Right atrium auricular region (tissue), 2 donors: ENCODE results near the gene ENOX2. TPM values are rescaled to one million over a fixed set of nuclear protein-coding genes. Genes with fewer than 3 reads are reported as not detected.
A peak's percentile ranks its signal among the peaks of the same experiment; 100 is the strongest.

ENCODE experiments used
- DNase-seq: peaks from one replicate; pipeline ENCODE4 v3.0.0-alpha.2; 2019; ENCODE audit warnings: low spot score
- H3K27ac ChIP-seq, 2 donors: fragments of 200-600 bp; sonication (generic); 1 replicate in 1 of 2; 2 replicates in 1 of 2; pipeline ENCODE4 v1.5.1; 2016 to 2019
- H3K27me3 ChIP-seq, 2 donors: fragments of 200-600 bp; sonication (generic); one replicate each; pipeline versions ENCODE4 v1.5.1 to v1.6.0; 2017 to 2019
- H3K36me3 ChIP-seq: fragments of 200-600 bp; sonication (generic); one replicate; pipeline ENCODE4 v1.5.1; 2016
- H3K4me1 ChIP-seq, 2 donors: fragments of 200-600 bp; sonication (generic); one replicate each; pipeline versions ENCODE4 v1.5.1 to v1.6.0; 2017 to 2019
- H3K4me3 ChIP-seq, 2 donors: fragments of 200-600 bp; sonication (generic); 1 replicate in 1 of 2; 2 replicates in 1 of 2; pipeline ENCODE4 v1.5.1; 2017 to 2019; ENCODE audit warnings: mild to moderate bottlenecking in 1 of 2, moderate library complexity in 1 of 2
- H3K9me3 ChIP-seq, 2 donors: fragments of 200-600 bp; sonication (generic); one replicate each; pipeline ENCODE4 v1.5.1; 2019
- total RNA-seq, 2 donors: library from RNA; depleted of rRNA; stranded (reverse); fragments of >200 nt; gene quantifications; one replicate each; pipeline ENCODE4 v1.1.0, GENCODE V29; 2016
- TF ChIP-seq, protein P1 (sequence below), 2 donors: fragments of 200-600 bp; sonication (generic); IDR thresholded peaks; one replicate each; pipeline ENCODE4 v1.5.1; 2019; ENCODE audit warnings: antibody characterized with exemption in 2 of 2

ENOX2 gene
- total RNA-seq, 2 donors from 2014 or later, result 16.8 to 22.6 TPM

DNA sequence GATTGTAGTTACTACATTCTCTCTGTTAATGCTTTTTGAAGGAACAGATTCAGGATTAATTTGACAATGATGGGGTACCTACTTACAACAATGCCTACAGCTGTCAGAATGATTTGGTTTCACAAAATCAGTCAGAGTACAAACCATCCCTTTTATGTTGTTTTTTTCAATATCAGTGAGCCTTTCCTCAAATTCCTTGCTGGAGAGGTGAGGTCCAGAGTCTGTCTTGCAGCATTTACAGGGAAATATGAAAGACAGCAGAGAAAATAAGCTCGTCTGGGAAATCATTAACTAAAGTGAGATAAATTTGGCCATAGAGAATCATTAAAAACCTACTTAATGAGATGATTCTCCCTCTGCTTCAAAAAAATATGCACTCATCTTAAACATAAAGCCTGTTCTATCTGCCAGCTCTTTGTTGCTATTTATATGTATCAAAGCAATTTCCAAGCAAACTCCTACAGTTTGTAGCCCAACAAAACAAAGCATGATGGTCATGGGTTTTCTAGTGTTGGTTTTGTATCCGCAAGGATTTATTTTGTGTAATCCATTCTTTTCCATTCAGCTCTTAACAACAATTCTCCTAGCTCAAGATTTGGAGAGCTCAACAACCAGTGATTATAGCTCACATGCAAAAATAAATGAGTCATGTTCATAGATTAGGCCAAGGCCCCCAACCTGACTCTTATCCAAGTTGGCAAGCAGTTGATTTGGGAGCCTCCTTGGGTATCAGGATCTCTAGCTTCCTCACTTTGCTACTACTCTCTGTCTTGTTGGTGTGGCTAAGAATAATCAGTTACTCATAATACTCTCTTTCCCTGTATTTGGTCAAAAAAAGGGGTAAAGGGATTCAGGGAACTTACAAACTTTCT lies 222.6 kb downstream of the ENOX2 start:
- Histone ChIP-seq H3K4me1 (no peaks in the 10 kb centered on the region), H3K4me3 (no peak overlapping the region), H3K36me3 (no peaks in the 10 kb centered on the region), H3K27ac (no peak overlapping the region), H3K9me3 (no peaks in the 10 kb centered on the region), H3K27me3 (no peaks in the 10 kb centered on the region)
- TF ChIP-seq, protein P1, sequence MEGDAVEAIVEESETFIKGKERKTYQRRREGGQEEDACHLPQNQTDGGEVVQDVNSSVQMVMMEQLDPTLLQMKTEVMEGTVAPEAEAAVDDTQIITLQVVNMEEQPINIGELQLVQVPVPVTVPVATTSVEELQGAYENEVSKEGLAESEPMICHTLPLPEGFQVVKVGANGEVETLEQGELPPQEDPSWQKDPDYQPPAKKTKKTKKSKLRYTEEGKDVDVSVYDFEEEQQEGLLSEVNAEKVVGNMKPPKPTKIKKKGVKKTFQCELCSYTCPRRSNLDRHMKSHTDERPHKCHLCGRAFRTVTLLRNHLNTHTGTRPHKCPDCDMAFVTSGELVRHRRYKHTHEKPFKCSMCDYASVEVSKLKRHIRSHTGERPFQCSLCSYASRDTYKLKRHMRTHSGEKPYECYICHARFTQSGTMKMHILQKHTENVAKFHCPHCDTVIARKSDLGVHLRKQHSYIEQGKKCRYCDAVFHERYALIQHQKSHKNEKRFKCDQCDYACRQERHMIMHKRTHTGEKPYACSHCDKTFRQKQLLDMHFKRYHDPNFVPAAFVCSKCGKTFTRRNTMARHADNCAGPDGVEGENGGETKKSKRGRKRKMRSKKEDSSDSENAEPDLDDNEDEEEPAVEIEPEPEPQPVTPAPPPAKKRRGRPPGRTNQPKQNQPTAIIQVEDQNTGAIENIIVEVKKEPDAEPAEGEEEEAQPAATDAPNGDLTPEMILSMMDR (IDR thresholded peaks at IDR 0.05), result no peak
- DNase-seq, result no peak

DNA sequence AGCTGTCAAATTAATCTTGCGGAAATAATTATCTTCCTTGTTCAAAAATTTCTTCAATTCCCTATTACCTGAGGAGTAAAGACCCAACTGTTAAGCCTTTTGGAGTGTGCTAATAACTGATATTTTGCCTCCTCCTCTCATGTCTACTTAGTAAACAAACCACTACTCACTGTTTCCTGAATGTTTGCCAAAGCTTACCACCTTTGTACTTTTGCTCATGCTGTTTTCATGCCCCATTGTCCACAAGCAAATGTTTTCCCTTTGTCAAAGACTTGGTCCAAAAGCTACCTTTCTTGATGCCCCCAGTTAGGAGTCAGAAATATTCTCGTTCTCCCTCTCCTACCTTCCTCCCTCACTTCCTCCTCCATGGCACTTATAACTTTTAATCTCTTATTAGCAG lies 226.1 kb downstream of the ENOX2 start:
- TF ChIP-seq, protein P1 (IDR thresholded peaks at IDR 0.05), result no peak
- peaks cover 3% of the 10 kb centered on the region for H3K36me3 ChIP-seq
- H3K27ac ChIP-seq, result no peak overlapping the region
- H3K9me3 ChIP-seq, result peaks cover 0 to 14% of the 10 kb centered on the region in 2 donors
- H3K4me1 ChIP-seq, result no peaks in the 10 kb centered on the region
- no peak overlapping the region for H3K4me3 ChIP-seq
- no peaks in the 10 kb centered on the region for H3K27me3 ChIP-seq
- DNase-seq, result no peak

DNA sequence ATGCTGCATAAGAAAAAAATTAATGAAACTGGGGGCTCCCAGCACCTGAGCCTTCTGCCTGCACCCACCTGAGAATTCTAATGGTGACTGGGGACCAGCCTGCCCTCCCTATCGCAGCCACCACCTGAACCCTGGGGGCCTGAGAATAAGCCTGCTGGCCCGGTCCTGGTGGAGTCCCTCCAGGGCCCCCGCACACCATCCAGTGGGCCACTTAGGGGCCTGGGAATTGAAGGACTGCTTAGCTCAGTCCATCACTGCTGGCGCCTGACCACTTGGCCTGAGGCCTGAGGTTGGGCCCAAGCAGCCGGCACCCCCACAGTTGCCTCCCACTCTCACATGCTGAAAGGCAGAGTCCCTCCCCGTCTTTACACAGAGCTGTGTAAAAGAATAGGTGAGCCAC lies 230.8 kb downstream of the ENOX2 start:
- Histone ChIP-seq H3K36me3 (peaks cover 3% of the 10 kb centered on the region), H3K9me3 (peaks cover 0 to 14% of the 10 kb centered on the region in 2 donors), H3K4me3 (no peak overlapping the region), H3K27ac (peak overlapping the region in 1 of 2 donors; percentile 18), H3K4me1 (no peaks in the 10 kb centered on the region), H3K27me3 (no peaks in the 10 kb centered on the region)
- TF ChIP-seq, protein P1 (IDR thresholded peaks at IDR 0.05), result no peak
- DNase-seq, result no peak

DNA sequence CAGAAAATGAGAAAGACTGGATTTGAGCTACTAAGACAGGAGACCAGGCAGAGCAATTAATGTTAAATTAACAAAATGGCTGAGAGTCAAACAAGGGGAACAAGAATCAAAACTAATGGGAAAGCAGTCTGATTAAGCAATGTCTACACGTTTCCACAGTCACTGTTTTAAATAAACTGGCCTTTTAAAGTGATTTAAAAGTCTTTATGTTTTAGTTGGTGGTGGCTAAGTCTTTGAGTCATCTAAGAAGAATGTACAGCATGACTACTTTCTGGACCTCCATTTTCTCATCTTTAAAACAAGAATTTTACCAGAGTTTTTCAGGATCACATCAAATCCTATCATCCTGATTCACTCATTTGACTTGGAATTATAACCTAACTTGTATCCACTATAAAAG lies 233.8 kb downstream of the ENOX2 start:
- H3K27me3 ChIP-seq, result no peaks in the 10 kb centered on the region
- no peak overlapping the region for H3K4me3 ChIP-seq
- H3K4me1 ChIP-seq, result no peaks in the 10 kb centered on the region
- H3K27ac ChIP-seq, result no peak overlapping the region
- no peak for DNase-seq
- TF ChIP-seq, protein P1 (IDR thresholded peaks at IDR 0.05), result no peak
- peaks cover 0 to 13% of the 10 kb centered on the region in 2 donors for H3K9me3 ChIP-seq
- H3K36me3 ChIP-seq, result peaks cover 3% of the 10 kb centered on the region

DNA sequence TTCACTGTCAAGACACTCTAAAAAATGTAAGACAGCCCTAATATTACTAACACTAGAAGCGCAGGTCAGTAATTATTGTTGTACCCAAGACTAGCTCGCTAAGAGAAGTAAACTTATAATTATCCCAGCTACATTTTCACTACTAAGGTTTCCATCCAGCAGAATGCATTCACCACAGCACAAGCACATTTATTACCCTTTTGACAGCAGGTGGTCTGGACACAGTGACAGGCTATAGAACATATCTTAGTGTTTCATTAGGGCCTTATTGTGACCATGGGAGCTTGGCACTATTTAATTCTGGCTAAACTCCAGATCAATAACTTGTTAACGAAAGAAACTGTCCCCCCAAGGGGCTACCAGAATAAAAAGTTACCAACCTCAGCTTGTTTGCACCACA lies 237.7 kb downstream of the ENOX2 start:
- Histone ChIP-seq H3K4me1 (no peaks in the 10 kb centered on the region), H3K36me3 (no peaks in the 10 kb centered on the region), H3K9me3 (no peaks in the 10 kb centered on the region), H3K27ac (no peak overlapping the region), H3K4me3 (no peak overlapping the region), H3K27me3 (no peaks in the 10 kb centered on the region)
- DNase-seq, result no peak
- TF ChIP-seq, protein P1 (IDR thresholded peaks at IDR 0.05), result no peak
